Cardiac septum (tissue), 1 donor: Measurements from ENCODE around the gene TSHZ1. TPM values are rescaled to one million over a fixed set of nuclear protein-coding genes. Genes with fewer than 3 reads are reported as not detected.
A peak's percentile ranks its signal among the peaks of the same experiment; 100 is the strongest.

Experiments used
- DNase-seq: peaks from one replicate; pipeline ENCODE4 v3.0.0-alpha.2; 2020; ENCODE audit warnings: low spot score
- intact Hi-C: fragments of 100-400 bp; cut with DNase I; formaldehyde crosslinking; loops from one replicate; pipeline ENCODE4 v1.14.0; 2022
- total RNA-seq: library from RNA; stranded (reverse); fragmentation: NEBNext Ultra II Directional; extraction: Animal tissue kit (Norgen Biotek cat#: 25700); gene quantifications from one replicate; pipeline ENCODE4 v1.2.1, GENCODE V29; 2021
- donor health status: DM: no; HTN: no; CAD: no.

Gene TSHZ1
- total RNA-seq, 1 donor from 2014 or later, result 13.3 TPM

DNA sequence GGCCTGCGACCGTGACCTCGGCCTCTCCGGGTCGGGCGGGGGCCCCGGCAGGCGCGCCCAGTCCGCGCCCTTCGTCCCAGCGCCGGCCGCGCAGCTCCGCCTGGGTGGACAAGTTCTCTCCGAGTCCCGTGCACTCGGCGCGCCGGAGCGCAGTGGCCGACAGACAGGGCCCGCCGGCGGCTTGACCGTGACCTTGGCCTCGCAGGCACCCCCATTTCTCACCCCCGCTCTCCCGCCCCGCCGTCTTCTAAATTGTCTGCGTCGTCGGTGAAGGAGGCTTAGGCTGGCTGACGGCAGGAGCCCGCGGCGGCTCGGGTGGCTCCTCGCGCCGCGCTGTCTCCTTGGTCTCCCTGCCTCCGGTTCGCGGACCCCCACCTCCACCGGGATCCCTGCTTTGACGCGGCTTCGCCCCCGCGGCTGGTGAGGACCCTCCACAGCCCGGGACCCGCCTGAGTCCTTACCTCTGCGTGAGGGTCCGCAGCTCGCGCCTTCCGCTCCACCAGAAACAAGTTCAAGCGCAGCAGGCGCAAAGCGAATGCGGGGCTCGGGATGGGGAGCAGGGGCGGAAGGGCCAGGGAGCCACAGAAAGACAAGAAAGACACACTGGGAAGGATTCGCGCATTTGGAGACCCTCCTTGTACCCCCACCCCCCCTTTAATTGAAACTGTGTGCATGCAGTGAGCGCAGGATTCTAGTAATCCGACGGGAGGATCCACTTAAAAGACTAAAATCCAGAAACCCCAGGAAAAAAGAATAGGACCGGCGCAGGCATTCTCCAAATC lies 5.7 kb upstream of the TSHZ1 start:
- no peak for DNase-seq
- intact Hi-C loops, result loop anchor here (5.0 to 10.0 kb wide), 2 partner anchors 33 to 270 kb away; no protein-coding TSS in a partner anchor

DNA sequence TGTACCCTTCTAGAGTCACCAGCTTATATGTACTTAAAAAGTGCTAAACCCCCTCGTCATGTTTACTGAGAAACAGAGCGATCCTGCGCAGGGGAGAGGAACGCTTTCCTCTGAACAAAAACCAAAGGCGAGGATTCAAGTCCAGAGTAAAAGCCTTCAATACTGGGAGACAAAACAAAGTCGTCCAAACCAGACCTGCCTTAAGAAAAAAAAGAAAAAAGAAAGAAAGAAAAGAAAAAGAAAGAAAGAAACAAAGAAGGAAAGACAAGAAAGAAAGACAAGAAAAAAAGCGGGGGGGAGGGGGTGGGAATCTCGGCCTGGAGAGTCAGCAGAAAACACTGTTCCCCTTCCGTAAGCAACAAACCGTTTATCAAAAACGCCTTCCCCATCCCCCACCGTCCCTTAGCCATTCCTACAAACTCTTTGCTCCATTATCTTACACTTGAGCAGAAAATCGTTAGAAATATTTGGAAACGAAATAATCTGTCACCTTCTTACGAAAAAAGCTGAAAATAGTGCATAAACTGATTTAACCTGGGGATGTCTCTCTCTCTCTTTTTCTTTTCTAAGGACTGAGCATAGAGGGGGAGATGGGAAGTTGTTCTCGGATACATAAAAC lies 5.0 kb upstream of the TSHZ1 start:
- DNase-seq, result no peak
- intact Hi-C loops, result loop anchor here (5.0 to 10.0 kb wide), 2 partner anchors 33 to 269 kb away; no protein-coding TSS in a partner anchor

DNA sequence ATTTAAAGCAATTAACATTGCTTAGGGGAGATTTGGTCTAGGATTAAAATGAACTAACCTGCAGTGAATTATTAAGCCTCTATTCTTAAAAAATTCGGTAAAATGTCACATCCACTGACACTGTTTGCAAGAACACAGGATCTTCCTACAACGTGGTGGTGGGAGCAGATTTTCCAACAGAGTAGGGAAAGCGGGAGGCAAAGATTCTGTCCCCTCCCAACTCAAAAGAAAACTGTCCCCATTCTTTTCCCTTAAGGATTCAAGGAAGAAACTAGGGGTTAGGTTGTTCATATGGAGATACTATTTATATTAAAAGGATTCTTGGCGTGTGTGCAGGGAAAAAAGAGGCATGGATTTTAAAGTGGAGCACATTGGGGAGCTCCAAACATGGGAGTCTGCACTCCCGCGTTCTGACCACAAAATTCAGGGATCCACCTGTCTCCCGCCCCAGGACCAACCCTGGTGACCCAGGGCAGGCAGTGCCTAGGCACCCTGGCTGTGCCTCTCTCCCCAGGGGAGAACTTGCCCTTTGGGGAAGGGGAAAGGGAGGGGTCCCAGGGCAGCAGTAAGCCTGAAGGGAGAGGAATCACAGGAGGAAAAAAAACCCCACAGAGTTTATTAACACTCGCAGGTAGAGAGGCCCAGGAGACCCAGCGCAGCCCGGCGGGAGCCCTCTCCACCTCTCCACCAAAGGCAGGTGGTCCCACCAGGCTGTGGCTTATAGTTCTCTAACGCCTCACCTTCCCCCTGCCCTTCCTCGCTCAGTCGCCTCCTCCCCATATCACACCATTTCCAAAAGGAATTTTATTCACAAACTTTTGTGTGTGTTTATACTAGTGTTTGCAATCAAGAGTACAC lies 3.9 kb upstream of the TSHZ1 start:
- DNase-seq, result no peak
- intact Hi-C loops, result loop anchor here (5.0 to 10.0 kb wide), 2 partner anchors 34 to 268 kb away; no protein-coding TSS in a partner anchor

DNA sequence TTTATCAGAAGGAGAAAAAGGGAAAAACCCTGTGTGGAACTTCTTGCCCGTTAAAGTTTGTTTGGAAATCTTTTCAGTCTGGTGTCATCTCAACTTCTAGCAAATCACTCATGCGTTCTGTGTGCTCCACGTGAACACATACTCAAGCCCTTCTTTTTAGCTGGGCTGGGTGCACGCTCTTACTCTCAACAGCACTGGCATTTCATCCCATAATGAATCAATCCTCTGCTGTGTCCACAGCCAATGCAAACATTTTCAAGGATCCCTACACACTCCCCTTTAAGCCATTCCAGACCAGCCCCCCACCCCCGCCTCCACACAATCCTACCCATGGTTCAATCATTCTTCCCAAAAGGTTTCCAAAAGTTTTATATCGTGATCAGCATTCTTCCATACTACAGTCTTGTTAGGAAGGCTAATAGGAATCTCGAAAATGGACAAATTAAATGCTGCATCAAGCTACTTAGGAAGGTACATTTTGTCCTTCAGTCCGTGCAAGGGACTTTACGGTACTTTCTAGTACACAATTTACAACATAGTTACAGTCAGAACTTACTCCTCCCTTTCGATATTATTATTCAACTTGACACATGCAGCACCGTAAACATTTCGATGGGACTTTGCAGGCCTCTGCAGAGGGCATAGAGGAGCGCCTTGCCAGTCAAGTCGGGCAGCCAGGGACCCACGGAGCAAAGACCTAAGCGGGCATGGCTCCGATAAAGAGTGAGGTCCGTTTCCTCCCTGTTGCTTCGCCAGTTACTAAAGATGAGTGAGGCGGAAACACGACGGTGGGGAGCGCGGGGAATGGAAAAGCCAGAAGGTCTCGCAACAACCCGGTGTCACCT lies 3.1 kb upstream of the TSHZ1 start:
- intact Hi-C loops, result loop anchor here (2.0 to 10.0 kb wide), 4 partner anchors 19 to 267 kb away; no protein-coding TSS in a partner anchor

DNA sequence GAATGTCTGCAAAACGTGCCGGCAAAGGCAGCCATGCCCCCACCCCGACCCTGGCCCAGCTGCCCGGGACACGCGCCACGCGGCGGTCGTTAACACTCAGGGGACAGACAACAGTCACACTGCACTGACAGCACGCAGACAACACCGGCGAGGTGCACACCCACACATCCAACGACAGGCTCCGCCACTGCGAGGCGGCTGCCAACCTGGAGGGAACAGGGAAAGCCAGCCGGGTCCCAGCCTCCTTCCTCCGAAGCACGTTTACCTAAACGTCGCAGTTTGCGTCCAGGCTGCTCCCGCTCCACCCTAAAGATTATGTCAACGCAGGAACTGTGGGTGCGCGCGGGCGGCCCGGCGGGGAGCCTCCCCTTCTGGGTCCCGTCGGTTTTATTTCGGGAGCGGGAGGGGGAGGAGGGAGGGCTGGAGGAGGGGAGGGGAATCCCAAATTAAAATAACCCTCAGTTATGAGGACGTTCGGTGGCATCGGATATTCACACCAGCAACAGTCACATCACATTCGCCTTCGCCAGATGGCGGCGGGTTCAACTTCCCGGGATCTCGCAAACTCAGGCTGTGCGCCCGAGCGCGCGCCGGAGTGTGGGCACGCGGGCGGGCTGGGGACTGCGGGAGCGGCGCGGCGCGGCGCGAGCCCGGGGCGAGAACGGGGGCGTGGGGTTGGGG lies 2.3 kb upstream of the TSHZ1 start:
- intact Hi-C loops, result loop anchor here (2.0 to 10.0 kb wide), 4 partner anchors 19 to 267 kb away; no protein-coding TSS in a partner anchor
- DNase-seq, result no peak

More for the DNA sequence above, 3.1 kb upstream of the TSHZ1 start:
- DNase-seq, result no peak

DNA sequence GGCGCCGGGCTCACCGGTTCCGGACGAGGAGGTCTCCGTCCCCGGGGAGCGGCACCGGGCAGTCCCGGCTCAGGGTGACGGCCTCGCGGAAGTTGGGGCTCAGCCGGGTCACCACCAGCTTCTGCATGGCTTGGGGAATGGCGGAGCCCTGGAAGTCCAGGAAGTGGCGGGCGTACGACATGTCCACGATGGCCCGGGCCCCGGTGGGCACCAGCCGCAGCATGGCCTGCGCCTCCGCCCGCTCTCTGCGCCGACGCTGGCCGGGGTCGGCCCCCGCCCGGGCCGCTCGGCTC lies 1.8 kb upstream of the TSHZ1 start:
- DNase-seq, result no peak
- intact Hi-C loops, result loop anchor here (2.0 to 10.0 kb wide), 4 partner anchors 18 to 266 kb away; no protein-coding TSS in a partner anchor

DNA sequence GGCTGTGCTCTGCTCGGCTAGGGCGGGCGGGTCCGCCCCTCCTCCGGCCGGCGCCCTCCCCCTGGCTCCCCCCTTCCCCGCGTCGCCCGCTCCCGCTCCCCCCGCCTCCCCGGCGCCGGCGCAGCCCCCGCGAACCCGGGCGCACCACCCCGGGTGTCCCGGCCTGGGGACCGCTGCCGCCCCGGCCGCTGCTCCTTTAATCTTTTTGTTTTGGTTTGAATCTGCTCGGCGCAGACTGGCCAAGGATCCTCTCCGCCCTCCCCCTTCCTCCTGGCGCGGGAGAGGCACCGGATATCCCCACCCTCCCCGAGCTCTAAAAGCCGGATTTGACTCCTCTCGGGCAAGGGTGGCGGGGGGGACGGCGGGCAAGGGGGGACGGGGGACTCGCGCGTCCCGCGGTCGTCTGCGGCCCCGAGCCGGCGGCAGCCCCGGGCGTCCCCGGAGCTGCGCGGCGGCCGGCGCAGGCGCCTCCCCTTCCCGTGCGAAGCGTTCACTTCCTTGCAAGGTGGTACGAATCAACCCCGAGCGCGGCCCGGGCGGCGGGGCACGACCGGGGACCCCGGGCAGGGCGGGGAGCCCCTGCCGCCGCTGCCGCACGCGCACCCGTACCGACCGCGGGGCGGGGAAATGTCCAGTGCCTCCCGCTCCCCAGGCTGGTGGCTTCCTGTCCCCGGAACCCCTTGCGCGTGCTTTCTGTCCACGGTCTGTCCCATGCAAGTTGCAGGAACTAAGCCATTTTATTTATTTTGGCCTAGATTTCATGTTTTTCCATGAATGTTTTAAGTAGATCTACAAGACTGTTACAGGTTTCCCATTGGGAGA lies 1.3 kb upstream of the TSHZ1 start, which contains the start of gene PTGR3:
PTGR3 (minus strand) TSS at position 11 of the 822 bp plus-strand sequence. CDS start 81 bp downstream, outside the sequence.
- intact Hi-C loops, result loop anchor here (2.0 to 10.0 kb wide), 4 partner anchors 17 to 265 kb away; no protein-coding TSS in a partner anchor
- peak; percentile 89 for DNase-seq

DNA sequence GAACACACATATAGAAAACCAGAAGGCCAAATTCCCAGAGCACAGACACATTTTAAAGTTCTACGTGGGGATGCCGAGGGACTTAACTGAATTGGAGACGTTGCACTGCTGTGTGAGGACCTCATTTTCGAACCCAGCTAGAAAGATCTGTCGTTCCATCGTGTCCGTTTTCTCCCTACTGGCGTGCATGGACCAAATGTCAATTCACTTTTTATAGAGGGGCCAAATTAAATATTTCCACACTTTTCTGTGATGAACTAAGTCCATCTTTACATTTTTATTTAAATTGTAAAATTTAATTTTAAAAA lies 692 bp upstream of the TSHZ1 start:
- no peak for DNase-seq
- intact Hi-C loops, result loop anchor here (2.0 to 10.0 kb wide), 5 partner anchors 17 to 1615 kb away; partner anchors contain the start of gene ZNF236

DNA sequence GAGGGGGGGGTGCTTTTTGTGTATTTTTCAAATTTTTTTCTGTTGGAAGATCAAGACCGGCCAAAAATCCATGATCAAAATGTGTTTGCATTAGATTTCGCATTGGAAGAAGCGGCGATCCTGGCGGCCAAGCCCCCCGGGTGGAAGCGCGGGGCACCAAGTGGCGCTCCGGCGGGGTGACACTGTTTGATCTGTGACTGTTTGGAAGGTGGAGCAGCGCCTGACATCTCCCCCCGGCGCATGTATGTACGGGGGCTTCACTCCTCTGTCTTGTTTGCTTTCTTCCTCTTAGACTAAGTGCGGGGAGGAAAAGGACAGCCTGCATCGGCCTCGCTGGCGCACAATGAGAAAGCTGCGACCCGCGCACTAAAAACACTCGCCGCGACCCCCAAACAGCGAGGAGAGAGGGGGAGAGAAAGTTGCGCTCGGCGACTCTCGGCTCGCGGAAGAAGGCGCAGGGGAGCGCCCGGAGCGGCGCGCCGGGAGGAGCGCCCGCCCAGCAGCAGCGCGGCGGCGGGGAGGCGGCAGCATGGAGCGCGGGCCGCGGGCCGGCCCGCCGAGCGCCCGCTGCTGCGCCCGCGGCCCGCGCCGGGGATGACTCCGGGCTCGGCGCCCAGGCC lies 515 bp downstream of the TSHZ1 start:
- DNase-seq, result no peak
- intact Hi-C loops, result loop anchor here (10.0 kb wide), 1 partner anchor 1614 kb away; the partner anchor contains the start of gene ZNF236

DNA sequence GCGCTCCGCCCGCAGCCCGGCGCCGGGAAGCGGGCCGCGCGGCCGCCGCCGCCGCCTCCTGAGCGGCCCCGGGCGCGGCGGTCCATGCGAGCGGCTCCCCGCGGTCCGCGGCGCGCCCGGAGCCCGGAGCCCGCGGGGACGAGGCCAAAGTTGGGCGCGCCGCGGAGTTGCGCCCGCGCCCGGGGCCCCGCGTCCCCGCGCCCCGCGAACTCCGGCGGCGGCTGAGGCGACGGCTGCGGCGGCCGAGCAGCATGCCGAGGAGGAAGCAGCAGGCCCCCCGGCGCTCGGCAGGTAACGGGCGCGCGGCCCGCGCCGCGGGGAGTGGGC lies 992 bp downstream of the TSHZ1 start:
- DNase-seq, result no peak

DNA sequence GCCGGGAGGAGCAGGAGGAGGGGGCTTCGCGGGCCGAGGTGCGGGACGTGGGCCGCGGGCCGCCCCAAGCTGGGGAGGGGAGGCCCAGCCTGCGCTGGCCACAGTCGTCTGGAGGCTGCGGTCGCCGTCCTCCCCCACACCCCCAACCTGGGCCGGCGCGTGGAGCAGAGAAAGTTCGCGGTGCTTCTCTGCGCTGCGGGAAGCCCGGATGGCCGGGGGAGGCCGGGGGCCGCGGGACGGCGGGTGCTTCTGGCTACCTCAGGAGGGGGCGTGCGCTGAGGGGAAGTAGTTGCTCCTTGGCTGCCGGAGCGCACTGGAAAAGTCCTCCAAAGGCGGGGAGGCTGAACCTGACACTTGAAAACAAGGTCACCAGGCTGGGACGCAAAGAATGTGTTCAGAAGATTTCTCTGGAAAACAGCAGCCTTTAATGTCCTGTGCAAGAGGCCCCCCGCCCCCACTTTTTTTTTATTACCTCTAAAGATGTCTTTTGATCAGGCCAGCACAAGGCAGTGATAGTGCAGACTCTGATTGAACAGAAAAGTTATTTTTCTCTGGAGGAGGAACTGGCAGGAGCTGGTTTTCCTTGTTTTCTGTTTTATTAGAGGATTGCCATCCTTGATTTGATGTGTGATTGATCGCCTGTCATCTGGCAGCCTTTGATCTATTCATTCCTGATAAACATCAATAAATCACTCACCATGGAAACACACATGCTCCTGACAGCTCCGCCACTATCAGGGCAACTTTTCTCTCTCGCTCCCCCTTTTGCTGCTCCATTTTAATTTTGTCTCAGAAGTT lies 1.6 kb downstream of the TSHZ1 start:
- no peak for DNase-seq
- intact Hi-C loops, result loop anchor here (10.0 kb wide), 1 partner anchor 1613 kb away; the partner anchor contains the start of gene ZNF236

More for the DNA sequence above, 992 bp downstream of the TSHZ1 start:
- intact Hi-C loops, result loop anchor here (10.0 kb wide), 1 partner anchor 1613 kb away; the partner anchor contains the start of gene ZNF236

DNA sequence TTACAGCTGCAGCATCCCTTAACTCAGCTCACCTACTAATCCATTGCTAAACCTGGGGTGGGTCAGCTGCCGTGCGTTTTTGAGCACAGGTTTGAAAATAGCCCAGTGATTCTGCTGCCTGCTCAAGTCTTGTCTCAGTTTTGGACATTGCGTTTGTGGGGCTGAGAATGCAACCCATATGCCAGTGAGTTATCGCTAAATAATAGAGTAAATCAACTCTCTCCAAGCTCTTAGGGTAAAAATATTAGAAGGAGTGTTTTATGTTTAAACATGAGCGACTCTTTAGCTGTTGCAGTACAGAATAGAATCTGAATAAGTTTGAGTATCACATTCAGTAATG lies 2.1 kb downstream of the TSHZ1 start:
- no peak for DNase-seq
- intact Hi-C loops, result loop anchor here (10.0 kb wide), 1 partner anchor 1612 kb away; the partner anchor contains the start of gene ZNF236

DNA sequence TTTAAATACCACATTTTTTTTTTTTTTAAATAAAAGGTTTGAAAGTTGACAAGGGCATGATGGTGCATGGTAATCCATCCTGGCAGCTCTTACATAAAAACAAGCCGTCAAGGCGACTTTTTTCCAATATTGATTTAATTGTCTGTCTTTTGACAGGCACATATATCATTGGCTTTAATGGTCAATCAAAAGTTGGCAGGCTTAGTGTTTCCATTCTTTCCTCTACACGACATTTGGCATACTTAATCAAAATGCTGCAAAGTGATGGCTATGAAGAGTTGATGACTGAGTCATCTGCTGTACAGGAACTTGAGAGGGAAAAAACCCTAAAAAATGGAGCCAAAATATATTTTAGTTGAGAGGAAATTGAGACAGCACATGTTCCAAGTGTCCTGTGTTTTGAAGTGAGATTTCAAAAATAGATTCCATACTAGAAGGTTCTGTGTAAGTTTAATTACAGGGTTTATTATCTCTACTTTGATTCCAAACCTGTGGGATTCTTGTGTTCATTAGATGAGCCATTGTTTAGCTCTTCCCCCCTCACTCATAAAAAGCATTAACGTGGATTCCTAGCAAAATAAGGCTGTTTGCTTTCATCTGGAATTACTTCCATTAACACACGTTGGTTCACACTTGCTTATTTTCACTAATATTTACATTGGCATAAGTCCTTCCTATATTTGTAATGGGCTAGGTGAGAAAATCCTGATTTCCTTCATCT lies 3.2 kb downstream of the TSHZ1 start:
- DNase-seq, result no peak
- intact Hi-C loops, result loop anchor here (10.0 kb wide), 1 partner anchor 1611 kb away; the partner anchor contains the start of gene ZNF236

DNA sequence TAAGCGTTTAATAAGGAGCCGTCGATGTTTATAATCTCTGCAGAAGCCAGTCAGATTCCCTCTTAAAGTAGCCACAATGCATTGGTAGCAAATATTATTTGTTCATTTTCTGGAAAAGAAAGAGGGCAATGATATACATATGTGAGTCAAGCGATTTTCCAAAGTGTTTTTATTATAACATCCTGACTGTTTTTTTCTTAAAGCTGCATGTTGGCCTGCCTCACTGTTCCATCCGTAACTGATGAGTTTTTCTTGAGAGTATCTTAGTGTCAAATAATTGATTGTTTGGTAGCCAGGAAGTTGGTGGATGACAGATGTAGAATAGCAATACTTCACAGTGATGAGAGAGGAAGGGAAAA lies 3.7 kb downstream of the TSHZ1 start:
- intact Hi-C loops, result loop anchor here (10.0 kb wide), 1 partner anchor 1610 kb away; the partner anchor contains the start of gene ZNF236

DNA sequence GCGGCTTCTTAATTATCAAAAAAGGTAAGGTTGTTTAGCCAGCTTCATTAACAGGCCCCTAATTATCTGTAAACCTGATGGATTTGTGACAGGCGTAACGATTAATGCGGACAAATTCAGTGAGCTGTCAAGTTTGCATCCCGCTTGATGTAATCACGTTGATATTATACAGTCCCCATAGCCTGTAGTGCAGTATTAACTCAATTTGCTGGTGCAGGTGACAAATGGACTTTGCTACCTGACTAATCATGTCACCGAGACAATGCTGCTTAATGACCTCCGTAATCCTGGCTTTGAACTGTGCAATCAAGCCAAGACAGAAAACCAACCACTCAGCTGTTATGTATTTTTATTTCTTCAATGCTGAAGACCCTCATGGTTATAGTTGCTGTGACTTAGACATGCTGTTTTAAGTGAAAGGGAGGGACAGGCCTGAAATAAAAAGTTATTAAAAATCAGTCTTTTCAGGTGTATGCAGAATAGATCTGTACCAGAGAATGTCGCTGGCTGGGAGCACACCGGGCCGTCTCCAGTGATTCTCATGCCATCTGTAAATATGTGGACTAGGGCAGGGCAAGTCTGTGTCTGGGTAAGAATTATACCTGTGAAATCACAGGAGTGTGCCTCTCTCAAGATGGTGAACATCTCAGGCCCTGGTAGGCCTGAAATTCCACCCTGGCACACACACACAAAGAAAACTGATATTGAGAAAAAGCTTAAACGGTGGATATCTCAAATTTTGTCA lies 4.3 kb downstream of the TSHZ1 start:
- DNase-seq, result no peak
- intact Hi-C loops, result loop anchor here (10.0 kb wide), 1 partner anchor 1610 kb away; the partner anchor contains the start of gene ZNF236

More for the DNA sequence above, 3.7 kb downstream of the TSHZ1 start:
- no peak for DNase-seq
